ENCODE results near the gene THOC2.
"Not testable (repeated sequence)": the region's sequence is repeated elsewhere in the genome, so short reads cannot be mapped to it uniquely, and the experiment has no call there.

The THOC2 gene

GRCh38 chrX:123736333-123736921 lies 3.6 kb upstream of the THOC2 start:
- DNase-seq, result no peak

- not testable (repeated sequence) for DNase-seq
Observed at GRCh38 chrX:123735137-123735536, 2.3 kb upstream of the THOC2 start.

GRCh38 chrX:123734079-123734478 lies 1.2 kb upstream of the THOC2 start:
- DNase-seq, result not testable (repeated sequence)

DNA sequence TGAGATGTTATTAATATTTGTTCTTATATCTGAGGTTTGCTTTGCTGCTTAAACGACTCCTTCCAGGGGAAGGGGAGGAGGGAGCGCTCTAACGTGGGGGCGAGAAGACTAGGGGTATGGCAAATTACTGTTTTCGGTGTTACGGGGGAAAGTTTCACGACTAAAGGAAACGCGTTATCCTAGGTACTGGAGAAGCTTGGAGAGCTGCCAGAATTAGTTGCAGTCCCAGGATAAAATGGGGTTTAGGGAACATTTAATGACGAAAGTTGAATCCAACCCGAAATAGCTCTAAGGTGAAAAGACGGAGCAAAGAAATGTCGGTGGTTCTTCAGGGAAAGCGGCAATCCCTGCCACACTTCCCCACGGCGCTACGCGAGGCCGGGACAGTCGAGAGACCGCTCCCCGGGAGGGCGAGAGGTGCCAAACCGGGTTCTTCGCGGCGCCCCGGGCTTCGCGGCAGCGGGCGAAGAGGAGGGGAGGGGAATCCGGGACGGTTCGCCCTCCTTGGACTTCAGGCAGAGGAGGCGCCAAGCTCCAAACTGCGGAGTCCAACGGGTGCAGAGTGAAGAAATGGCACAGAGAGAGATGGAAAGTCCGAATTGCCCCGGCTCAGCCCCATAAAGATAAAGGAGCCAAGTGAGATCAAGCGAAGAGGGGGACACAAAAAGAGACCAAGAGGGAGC lies 724 bp downstream of the THOC2 start:
- DNase-seq, result no peak

DNA sequence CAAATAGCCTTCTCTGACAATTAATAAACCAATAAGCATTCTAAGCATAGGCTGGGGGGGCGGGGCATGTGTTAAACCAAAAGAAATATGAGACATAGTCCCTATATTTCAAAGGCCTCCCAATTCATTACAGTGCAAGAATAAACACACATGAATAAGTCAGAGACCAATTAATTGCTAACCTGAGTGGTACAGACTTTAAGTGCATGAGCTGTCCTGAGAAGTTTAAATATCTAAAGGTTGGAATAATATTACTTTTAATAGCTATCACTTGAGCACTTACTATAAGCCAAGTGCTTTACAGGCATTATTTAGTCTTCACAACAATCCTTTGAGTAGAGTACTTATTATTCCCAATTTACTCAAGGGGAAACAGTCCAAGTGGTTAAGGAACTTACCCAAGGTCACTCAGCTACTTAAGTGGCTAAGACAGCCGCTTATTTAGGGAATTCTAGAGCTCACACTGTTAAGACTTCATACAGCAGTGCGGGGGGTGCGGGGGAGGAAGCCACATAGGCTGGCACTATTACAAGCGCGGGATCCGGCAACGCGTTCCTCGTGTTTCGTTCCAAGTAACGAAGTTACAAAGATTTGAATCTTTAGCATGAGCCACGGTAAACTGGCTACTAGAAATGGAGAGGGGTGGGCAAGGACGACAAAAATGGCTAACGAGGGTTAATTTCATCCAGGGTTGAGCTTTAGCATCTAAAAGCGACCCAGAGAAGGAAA lies 1.4 kb downstream of the THOC2 start:
- DNase-seq, result peak; percentile 4

DNA sequence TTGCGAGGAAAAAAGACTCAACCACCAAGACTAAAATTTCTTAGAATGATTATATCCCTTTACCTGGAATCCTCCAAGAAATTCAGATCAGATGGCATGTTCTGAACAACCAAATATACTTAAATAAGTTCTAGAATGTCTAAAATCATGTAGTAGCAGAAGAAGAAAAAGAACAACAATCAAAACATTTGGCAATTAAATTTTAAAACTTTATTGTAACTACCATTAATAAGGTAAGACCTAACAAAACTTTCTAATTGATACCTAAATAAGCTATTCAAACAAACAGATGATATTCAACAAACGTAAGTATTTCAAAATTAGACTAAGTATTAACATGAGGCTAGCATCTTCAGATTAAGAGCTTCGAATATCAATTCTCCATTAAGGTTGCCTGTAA lies 4.3 kb downstream of the THOC2 start:
- no peak for DNase-seq

GRCh38 chrX:123728016-123728415 lies 4.8 kb downstream of the THOC2 start:
- no peak for DNase-seq

DNA sequence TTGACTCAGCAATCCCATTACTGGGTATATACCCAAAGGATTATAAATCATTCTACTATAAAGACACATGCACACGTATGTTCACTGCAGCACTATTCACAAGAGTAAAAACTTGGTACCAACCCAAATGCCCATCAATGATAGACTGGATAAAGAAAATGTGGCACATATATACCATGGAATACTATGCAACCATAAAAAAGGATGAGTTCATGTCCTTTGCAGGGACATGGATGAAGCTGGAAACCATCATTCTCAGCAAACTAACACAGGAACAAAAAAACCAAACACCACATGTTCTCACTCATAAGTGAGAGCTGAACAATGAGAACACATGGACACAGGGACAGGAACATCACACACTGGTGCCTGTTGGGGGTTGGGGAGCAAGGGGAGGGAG lies 10.7 kb downstream of the THOC2 start:
- DNase-seq, result not testable (repeated sequence)

- no peak for DNase-seq
Observed at GRCh38 chrX:123720486-123720885, 12.4 kb downstream of the THOC2 start.

GRCh38 chrX:123713841-123714240 lies 19.0 kb downstream of the THOC2 start:
- no peak for DNase-seq

- no peak for DNase-seq
Observed at GRCh38 chrX:123713434-123713833, 19.4 kb downstream of the THOC2 start.

DNA sequence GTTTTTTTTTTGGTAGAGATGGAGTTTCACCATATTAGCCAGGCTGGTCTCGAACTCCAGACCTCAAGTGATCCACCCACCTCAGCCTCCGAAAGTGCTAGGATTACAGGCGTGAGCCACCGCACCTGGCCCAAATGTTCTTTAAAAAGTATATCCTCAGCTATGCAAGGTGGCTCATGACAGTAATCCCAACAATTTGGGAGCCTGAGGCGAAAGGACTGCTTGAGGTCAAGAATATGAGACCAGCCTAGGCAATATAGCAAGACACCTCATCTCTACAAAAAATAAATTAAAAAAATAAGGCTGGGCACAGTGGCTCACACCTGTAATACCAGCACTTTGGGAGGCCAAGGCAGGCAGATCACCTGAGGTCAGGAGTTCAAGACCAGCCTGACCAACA lies 21.7 kb downstream of the THOC2 start:
- DNase-seq, result not testable (repeated sequence)

DNA sequence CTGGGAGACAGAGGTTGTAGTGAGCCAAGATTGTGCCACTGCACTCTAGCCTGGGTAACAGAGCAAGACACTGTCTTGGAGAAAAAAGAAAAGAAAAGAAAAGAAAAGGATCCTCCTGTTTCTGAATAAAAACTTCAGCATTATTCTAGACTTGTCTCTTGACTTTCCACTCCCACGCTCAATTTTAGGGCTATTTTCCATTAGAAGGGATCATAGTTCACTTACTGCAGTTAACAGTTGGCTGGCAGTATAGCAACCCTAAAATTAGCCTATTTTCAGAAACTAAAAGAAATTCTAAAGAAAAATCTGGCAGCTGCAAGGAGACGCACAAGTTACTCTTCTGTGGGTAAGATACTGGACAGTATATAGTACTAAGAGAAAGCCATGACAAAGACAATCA lies 28.1 kb downstream of the THOC2 start:
- DNase-seq, result no peak

GRCh38 chrX:123698979-123699520 lies 33.8 kb downstream of the THOC2 start:
- no peak for DNase-seq

DNA sequence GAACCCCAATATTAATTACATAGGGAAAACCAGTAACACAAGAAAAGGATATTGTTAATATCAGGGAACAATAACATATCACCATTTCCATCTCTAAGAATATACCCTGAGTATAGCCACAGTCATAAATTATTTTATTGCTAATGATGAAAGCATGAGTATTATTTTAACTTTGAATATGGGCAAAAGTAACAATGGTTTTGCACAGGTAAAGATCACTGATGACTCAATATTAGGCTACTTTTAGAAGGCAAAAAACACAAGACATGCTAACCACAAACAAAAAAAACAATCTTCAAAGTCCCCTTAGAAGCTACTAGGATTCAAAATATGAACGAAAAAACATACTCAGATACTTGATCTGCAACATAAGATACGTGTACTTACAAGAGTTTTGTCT lies 36.5 kb downstream of the THOC2 start:
- DNase-seq, result no peak

- DNase-seq, result no peak
Observed at GRCh38 chrX:123695242-123695641, 37.6 kb downstream of the THOC2 start.

- DNase-seq, result no peak
Observed at GRCh38 chrX:123691776-123692175, 41.1 kb downstream of the THOC2 start.

GRCh38 chrX:123688524-123688923 lies 44.3 kb downstream of the THOC2 start:
- DNase-seq, result no peak

GRCh38 chrX:123685232-123685631 lies 47.6 kb downstream of the THOC2 start:
- DNase-seq, result no peak

GRCh38 chrX:123682186-123682585 lies 50.7 kb downstream of the THOC2 start:
- no peak for DNase-seq

GRCh38 chrX:123679733-123680460 lies 53.0 kb downstream of the THOC2 start:
- DNase-seq, result not testable (repeated sequence)

GRCh38 chrX:123675154-123675553 lies 57.7 kb downstream of the THOC2 start:
- DNase-seq, result no peak

DNA sequence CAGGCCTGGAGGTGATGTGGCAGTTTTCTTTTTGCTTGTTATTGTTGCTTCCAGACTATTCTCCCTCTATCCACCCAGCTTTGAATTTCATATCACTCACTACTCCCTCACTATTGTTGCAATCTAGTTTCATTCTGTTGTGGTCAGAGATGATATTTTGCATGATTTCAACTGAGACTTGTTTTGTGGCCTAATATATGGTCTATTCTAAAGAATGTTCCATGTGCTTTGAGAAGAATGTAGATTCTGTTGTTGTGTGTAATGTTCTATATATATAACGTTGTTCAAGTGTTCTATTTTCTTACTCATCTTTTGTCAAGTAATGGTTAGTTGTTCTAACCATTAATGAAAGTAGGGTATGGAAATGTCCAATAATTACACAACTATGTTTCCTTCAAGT lies 59.0 kb downstream of the THOC2 start:
- DNase-seq, result no peak
